Thoracic aorta endothelial cell (primary cell): Measurements from ENCODE around the gene NANOG. TPM values are rescaled to one million over a fixed set of nuclear protein-coding genes. Genes with fewer than 3 reads are reported as not detected.

Experiments
- small RNA-seq: library from RNA; depleted of rRNA; stranded (forward); fragments of <200 nt; gene quantifications from one replicate; pipeline ENCODE3, GENCODE V24; 2012
- total RNA-seq: library from RNA; depleted of rRNA; stranded (reverse); fragments of >200 nt; gene quantifications from 2 replicates; pipeline ENCODE4 v1.2.3, GENCODE V29; 2012

The NANOG gene
- total RNA-seq = not detected in 2 replicates

GRCh38 chr12:7788884-7789528 lies at the start of gene NANOG:
NANOG (plus strand) TSS chr12:7789402; CDS start chr12:7789615, 213 bp downstream.

GRCh38 chr12:7747246-7747645 lies 42.0 kb upstream of the NANOG start, which contains the start of gene CLEC4C:
CLEC4C (minus strand) TSS chr12:7747375; CDS start chr12:7747348, 27 bp downstream.

Small RNA genes within 50 kb of the gene (small RNA-seq; reads per million reads assigned to genes)
- gene RF00019 = not detected

Other genes with a start within 250 kb of the NANOG start
- gene APOBEC1, start 123.5 kb upstream of the NANOG start, total RNA-seq = not detected in 2 replicates
- 0.65 TPM in 1 of 2 replicates, not detected in the other for gene GDF3, start 93.6 kb upstream of the NANOG start, total RNA-seq
- gene DPPA3, start 78.0 kb upstream of the NANOG start, total RNA-seq = not detected in 2 replicates
- gene CLEC4C, start 42.0 kb upstream of the NANOG start, total RNA-seq = not detected in 2 replicates
- gene NANOGNB, start 24.2 kb upstream of the NANOG start, total RNA-seq = not detected in 2 replicates
- gene SLC2A14, start 83.5 kb downstream of the NANOG start, total RNA-seq = 0.13 TPM in 1 of 2 replicates, not detected in the other
- gene SLC2A3, start 146.8 kb downstream of the NANOG start, total RNA-seq = 23.9 and 49.8 TPM in 2 replicates
- gene FOXJ2, start 243.3 kb downstream of the NANOG start, total RNA-seq = 8.1 and 11.8 TPM in 2 replicates